Limb (tissue), 2 donors: Measurements from ENCODE around the gene GIT2.

Experiments
- DNase-seq, 2 donors: peaks; one replicate each; pipeline ENCODE4 v3.0.0-alpha.2; 2016; ENCODE audit errors: extremely low spot score in 2 of 2

The GIT2 gene

GRCh38 chr12:109982210-109982609 is 14.0 kb downstream of the GIT2 start:
- DNase-seq: no peak

- no peak for DNase-seq
Measured at GRCh38 chr12:109981311-109981710, 14.9 kb downstream of the GIT2 start.

- DNase-seq: no peak
Measured at GRCh38 chr12:109972821-109973220, 23.3 kb downstream of the GIT2 start.

DNA sequence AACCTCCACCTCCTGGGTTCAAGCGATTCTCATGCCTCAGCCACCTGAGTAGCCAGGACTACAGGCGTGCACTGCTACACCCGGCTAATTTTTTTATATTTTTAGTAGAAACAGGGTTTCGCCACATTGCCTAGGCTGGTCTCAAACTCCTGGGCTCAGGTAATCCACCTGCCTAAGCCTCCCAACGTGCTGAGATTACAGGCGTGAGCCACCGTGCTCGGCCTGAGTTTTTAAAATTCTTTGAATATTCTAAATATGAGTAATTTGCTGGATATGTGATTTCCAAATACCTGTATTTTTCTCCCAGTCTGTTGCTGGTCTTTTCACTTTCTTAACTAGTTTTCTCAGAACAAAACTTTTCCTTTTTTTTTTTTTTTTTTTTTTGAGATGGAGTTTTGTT is 27.4 kb downstream of the GIT2 start:
- no peak for DNase-seq

DNA sequence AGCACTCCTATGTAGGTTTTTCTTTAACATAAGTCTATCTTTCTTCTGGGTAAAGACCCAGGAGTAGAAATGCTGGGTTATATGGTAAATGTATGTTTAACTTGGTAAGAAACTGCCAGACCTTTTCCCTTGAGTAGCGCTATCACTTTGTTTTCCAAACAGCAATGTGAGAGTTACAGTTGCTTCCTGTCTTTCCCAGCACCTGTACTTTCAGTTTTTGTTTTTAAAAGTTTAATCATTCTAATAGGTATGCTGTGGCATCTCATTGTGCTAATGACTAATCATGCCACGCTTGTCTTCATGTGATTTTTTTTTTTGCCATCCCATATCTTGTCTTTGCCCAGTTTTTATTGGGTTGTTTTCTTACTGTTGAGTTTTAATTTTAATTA is 28.1 kb downstream of the GIT2 start:
- no peak for DNase-seq

DNA sequence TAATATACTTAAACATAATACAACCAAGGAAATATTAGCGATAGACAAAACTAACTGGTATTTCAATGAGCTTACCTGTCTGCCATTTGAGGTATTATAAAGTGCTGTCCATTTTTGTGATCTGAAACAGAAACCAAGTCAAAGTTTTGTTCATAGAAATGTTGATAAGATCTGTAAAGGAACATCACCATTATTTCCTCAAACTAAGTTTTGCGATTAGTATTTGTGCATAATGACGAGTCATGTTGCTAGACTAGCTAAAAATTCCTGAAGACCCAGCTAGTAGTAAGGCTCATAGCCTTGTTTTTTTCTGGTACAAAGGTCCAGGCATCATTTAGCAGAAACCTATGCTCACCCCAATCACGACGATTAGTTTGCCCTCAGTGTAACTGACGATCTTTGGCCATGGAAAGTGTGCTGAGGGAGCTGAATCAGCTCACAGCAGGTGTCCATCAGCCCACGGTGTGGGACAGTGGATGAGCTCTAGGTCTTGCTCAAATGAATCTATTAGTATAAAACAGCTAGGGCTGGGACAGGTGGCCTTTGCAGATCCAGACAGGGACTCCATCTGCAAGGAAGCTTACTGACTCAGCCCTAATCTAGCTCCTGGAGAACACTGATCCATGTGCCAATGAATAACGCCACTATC is 28.7 kb downstream of the GIT2 start:
- no peak for DNase-seq

GRCh38 chr12:109966546-109966945 is 29.6 kb downstream of the GIT2 start:
- no peak for DNase-seq

GRCh38 chr12:109963743-109964429 is 32.3 kb downstream of the GIT2 start:
- DNase-seq: no peak

- DNase-seq: no peak
Measured at GRCh38 chr12:109963330-109963729, 32.8 kb downstream of the GIT2 start.

DNA sequence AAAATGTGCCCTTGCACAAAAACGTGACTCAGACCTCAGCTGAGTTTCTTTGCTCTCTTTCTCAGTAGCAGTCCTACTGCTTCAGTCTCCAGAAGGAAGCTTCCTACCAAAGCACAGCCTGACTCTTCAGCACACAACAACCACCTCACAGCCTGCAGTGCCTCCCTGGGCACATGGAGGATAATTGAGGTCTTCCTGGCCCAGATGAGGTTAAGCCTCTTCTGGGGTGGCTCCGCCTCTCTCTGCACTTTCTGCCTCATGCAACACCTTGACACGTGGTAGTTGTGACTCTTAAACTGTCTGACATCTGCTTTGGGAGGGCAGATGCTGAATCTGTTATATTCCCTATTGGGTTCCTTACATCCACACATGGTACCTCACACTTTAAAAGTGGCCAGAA is 33.8 kb downstream of the GIT2 start:
- no peak for DNase-seq

DNA sequence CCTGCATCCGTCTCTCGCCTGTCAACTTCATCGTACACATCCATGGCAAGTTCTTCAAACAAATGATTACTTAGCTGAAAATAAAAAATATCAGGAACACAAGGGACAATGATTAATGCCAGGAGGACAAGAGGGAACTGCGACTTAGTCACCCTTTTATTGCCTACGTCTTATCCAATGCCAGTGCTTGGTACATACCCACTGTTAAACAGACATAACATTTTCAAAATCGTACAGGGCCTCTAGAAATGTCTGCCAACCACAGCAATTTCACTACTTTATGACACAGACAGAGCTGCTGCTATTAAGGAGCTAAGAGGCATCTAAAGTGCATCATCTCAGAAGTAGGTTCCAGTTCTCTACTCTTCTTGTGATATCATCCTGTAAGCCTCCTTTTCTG is 34.6 kb downstream of the GIT2 start:
- no peak for DNase-seq

GRCh38 chr12:109961201-109961600 is 35.0 kb downstream of the GIT2 start:
- no peak for DNase-seq

DNA sequence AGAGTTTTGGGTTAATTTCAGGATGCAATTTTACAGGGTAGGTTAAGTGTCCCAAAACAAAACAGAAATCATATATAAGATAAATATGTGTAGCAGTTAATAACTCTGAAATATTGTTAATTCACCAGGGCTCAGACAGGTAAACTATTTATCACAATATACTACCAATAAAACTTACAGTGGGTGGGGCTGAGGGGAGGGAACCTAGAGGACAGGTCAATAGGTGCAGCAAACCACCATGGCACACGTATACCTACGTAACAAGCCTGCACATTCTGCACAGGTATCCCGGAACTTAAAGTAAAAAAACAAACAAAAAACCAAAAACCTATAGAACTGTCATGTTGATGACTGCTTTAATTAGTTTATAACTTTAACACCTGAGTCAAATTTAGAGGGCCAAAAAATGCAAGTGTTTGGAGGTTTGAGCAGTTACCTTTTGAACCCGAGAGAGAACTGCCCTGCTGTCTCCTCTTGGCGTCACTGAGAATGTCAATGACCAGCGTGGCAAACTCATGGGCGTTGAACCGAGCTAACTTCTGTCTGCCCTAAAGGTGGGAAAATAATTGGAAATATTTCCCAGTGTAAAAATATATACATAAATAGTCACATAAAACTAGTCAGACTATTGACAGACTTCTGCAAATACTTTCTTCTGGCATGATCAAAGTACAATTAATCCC is 36.6 kb downstream of the GIT2 start:
- no peak for DNase-seq

GRCh38 chr12:109958374-109958773 is 37.8 kb downstream of the GIT2 start:
- no peak for DNase-seq

DNA sequence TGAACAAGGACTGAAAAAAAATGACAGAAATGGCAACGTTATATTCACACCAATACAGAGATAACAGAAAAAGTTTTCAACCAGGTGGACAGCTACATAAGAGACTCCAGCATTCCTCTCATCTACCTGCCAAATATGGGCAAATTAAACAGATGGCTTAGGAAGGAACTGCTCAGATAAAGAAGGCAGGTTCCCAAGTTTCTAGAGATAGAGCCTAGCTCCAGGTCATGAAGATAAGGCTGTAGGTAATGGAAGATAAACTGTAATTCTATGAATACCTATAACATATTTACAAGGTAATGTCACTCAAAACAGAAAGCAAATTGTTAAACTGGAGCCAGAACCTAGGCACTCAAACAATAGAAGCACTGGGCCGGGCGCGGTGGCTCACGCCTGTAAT is 42.5 kb downstream of the GIT2 start:
- DNase-seq: no peak

GRCh38 chr12:109952873-109953272 is 43.3 kb downstream of the GIT2 start:
- no peak for DNase-seq

- no peak for DNase-seq
Measured at GRCh38 chr12:109952160-109952858, 43.9 kb downstream of the GIT2 start.

GRCh38 chr12:109951751-109952150 is 44.4 kb downstream of the GIT2 start:
- peak in 1 of 2 donors; percentile 72 for DNase-seq

DNA sequence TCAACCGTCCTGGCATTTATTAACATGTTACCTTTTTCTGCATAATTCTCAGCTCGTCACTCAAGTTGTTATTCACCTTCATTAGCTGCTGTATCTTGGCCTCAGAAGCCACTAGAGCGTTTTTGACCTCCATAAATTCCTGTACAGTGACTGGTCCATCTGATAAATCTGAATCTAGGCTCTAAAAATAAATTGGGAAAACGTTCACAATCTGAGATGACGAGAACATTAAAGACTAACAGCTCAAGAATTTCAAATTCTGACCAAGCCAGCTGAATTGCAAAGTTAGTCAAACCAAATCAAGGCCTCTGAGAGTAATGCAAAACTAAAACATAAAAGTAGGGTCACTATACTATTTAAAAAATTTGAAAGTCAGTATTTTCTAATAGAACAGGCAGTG is 45.0 kb downstream of the GIT2 start:
- no peak for DNase-seq

DNA sequence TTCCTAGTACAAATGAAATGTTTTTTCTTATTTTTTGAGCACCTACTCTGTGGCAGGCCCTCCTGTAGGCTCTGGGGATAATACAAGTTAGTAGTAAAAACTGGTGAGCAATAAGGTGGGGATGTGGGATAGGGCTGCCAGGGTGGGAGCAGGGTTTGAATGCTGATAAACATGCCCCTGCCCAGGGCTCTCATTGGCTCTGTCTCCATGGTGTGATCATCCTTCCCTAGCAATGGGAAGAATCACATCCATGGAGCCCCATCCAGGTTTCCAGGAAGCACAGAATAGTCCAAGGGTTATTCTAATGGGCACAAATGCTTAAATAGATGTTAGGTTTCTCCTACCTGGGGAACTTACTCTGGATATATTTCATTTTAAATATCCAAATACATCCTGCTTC is 45.5 kb downstream of the GIT2 start:
- no peak for DNase-seq

GRCh38 chr12:109949089-109949488 is 47.1 kb downstream of the GIT2 start:
- peak; percentile 51 to 58 for DNase-seq

GRCh38 chr12:109948368-109948767 is 47.8 kb downstream of the GIT2 start:
- DNase-seq: peak in 1 of 2 donors; percentile 44
